Right lobe of liver (tissue), 4 donors: ENCODE measurements around the gene WDR45B.

Experiments used
- CTCF ChIP-seq, 4 donors: fragments of 200-600 bp in 3 of 4; fragments of 450-650 bp in 1 of 4; IDR thresholded peaks; one replicate each; pipeline versions ENCODE4 v1.5.1 to v1.8.0; 2016 to 2022; ENCODE audit warnings: antibody characterized with exemption in 4 of 4, mild to moderate bottlenecking in 2 of 4
- POLR2A ChIP-seq: fragments of 450-650 bp; IDR thresholded peaks from one replicate; pipeline ENCODE4 v1.6.1; 2017; ENCODE audit warnings: antibody characterized with exemption, mild to moderate bottlenecking
- donor health status: DM: no; HTN: no; CAD: no.
- donor health status: DM: no; HTN: no; CAD: no.
- donor health status: DM: no; HTN: yes; CAD: no.

- TF ChIP-seq POLR2A (no peak), CTCF (IDR thresholded peaks at IDR 0.05) (no peak)
Observed at GRCh38 chr17:82592289-82592766, 55.9 kb downstream of the WDR45B start.
